SU-DHL-6 (cell line): ENCODE results near the gene ZFAND3.

Experiments
- EZH2phosphoT487 ChIP-seq: fragments of 200-600 bp; sonication (generic), shearing (Covaris generic); conservative IDR thresholded peaks from 2 replicates; pipeline ENCODE4 v1.6.1; 2018; ENCODE audit warnings: mild to moderate bottlenecking, antibody characterized with exemption, low read length, moderate library complexity, mixed read lengths
- TF ChIP-seq, protein P1 (sequence below): fragments of 200-600 bp; sonication (generic); IDR thresholded peaks from one replicate; pipeline ENCODE4 v1.5.1; 2017; ENCODE audit warnings: antibody characterized with exemption, mild to moderate bottlenecking, low read length, moderate library complexity; ENCODE audit not compliant: insufficient read depth, poor library complexity, severe bottlenecking

DNA sequence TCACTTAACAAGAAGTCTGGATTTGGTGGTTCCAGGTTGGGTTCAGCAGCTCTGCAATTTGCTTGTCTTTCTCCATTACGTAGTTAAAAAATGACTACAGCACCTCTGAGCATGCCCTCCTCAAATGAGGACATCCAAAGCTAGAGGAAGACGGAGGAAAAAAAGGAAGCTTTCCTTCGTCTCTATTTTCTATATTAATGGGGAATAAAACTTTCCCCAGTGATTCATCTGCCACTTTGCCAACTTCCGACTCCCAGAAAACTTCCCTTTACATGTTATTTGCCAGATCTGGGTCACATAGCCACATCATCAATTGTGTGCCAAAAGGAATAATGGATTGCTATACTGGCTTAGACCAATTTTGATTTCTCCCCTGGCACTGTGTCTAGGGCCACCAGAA, 69.5 kb downstream of the ZFAND3 start:
- TF ChIP-seq, protein P1, sequence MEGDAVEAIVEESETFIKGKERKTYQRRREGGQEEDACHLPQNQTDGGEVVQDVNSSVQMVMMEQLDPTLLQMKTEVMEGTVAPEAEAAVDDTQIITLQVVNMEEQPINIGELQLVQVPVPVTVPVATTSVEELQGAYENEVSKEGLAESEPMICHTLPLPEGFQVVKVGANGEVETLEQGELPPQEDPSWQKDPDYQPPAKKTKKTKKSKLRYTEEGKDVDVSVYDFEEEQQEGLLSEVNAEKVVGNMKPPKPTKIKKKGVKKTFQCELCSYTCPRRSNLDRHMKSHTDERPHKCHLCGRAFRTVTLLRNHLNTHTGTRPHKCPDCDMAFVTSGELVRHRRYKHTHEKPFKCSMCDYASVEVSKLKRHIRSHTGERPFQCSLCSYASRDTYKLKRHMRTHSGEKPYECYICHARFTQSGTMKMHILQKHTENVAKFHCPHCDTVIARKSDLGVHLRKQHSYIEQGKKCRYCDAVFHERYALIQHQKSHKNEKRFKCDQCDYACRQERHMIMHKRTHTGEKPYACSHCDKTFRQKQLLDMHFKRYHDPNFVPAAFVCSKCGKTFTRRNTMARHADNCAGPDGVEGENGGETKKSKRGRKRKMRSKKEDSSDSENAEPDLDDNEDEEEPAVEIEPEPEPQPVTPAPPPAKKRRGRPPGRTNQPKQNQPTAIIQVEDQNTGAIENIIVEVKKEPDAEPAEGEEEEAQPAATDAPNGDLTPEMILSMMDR = no peak
- no peak for TF ChIP-seq EZH2phosphoT487
